HL-60 (cell line): ENCODE measurements around the gene SLC6A8.

Source experiments
- POLR2AphosphoS5 ChIP-seq: IDR thresholded peaks from 2 replicates; pipeline ENCODE4 v1.6.1; 2012; ENCODE audit warnings: low read depth
- TF ChIP-seq, protein P1 (sequence below): IDR thresholded peaks from 2 replicates; pipeline ENCODE4 v1.6.1; 2012; ENCODE audit warnings: low read depth; ENCODE audit not compliant: insufficient replicate concordance
- TF ChIP-seq, protein P2 (sequence below): IDR thresholded peaks from one replicate; pipeline ENCODE4 v1.5.1; 2011; ENCODE audit warnings: low read length, control low read depth, inconsistent platforms; ENCODE audit not compliant: insufficient read depth

DNA sequence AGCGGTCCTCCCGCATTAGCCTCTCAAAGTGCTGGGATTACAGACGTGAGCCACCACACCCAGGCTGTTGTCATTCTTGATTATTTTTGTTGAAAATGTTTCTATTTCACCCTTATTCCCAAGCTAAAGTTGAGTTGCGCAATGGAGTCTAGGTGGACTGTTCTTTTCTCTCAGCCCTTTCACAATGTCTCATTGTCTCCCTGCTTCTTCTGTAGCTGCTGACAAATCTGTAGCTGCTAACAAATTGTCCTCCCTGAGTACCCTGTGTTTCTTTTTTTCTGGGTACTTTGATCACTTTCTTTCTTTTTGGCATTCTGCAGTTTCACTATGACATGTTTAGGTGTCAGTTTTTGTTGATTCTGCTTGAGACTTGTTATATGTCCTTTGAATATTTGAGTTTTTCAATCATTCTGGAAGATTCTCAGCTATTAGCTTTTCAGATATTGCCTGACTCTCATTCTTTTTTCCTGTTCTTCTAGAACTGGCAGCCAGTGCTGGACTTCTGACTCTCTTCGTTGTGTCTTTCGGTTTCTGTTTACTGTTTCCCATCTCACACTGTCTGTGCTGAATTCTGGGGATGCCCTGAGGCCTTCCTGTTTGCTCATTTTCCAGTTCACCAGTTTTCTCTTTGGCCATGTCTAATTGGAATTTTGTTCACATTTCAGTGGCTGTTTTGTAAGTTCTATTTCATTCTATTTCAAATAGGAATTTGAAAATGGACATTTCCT is 43.6 kb downstream of the SLC6A8 start:
- TF ChIP-seq POLR2AphosphoS5, result no peak
- TF ChIP-seq, protein P1, sequence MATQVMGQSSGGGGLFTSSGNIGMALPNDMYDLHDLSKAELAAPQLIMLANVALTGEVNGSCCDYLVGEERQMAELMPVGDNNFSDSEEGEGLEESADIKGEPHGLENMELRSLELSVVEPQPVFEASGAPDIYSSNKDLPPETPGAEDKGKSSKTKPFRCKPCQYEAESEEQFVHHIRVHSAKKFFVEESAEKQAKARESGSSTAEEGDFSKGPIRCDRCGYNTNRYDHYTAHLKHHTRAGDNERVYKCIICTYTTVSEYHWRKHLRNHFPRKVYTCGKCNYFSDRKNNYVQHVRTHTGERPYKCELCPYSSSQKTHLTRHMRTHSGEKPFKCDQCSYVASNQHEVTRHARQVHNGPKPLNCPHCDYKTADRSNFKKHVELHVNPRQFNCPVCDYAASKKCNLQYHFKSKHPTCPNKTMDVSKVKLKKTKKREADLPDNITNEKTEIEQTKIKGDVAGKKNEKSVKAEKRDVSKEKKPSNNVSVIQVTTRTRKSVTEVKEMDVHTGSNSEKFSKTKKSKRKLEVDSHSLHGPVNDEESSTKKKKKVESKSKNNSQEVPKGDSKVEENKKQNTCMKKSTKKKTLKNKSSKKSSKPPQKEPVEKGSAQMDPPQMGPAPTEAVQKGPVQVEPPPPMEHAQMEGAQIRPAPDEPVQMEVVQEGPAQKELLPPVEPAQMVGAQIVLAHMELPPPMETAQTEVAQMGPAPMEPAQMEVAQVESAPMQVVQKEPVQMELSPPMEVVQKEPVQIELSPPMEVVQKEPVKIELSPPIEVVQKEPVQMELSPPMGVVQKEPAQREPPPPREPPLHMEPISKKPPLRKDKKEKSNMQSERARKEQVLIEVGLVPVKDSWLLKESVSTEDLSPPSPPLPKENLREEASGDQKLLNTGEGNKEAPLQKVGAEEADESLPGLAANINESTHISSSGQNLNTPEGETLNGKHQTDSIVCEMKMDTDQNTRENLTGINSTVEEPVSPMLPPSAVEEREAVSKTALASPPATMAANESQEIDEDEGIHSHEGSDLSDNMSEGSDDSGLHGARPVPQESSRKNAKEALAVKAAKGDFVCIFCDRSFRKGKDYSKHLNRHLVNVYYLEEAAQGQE, result no peak
- TF ChIP-seq, protein P2, sequence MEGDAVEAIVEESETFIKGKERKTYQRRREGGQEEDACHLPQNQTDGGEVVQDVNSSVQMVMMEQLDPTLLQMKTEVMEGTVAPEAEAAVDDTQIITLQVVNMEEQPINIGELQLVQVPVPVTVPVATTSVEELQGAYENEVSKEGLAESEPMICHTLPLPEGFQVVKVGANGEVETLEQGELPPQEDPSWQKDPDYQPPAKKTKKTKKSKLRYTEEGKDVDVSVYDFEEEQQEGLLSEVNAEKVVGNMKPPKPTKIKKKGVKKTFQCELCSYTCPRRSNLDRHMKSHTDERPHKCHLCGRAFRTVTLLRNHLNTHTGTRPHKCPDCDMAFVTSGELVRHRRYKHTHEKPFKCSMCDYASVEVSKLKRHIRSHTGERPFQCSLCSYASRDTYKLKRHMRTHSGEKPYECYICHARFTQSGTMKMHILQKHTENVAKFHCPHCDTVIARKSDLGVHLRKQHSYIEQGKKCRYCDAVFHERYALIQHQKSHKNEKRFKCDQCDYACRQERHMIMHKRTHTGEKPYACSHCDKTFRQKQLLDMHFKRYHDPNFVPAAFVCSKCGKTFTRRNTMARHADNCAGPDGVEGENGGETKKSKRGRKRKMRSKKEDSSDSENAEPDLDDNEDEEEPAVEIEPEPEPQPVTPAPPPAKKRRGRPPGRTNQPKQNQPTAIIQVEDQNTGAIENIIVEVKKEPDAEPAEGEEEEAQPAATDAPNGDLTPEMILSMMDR, result no peak
